ENCODE measurements around the gene KRT81.

DNA sequence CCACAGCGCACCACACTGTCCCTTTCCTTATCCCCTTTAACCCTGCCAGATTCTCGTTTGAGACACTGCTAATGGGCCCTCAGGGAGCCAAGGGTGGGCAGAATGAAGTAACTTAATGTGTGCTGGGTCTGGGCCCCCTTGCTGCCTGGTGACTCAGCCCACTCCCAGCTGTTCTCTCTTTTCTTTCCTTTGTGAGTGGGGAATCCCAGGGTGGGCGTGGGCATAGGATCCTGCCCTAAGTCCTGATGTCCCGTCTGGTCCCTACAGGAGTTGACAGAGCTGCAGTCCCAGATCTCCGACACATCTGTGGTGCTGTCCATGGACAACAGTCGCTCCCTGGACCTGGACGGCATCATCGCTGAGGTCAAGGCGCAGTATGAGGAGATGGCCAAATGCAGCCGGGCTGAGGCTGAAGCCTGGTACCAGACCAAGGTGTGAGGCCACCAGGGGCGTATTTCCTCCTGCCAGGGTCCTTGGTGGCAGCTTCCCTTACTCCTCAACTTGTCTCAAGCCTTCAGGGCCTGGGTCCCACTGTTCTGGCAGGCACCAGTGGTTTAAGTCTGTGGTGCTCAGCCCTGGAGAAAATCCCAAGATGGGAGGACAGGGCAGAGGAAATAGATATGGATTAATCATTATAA, 50.0 kb downstream of the KRT81 start:
- TF ChIP-seq, protein P1, sequence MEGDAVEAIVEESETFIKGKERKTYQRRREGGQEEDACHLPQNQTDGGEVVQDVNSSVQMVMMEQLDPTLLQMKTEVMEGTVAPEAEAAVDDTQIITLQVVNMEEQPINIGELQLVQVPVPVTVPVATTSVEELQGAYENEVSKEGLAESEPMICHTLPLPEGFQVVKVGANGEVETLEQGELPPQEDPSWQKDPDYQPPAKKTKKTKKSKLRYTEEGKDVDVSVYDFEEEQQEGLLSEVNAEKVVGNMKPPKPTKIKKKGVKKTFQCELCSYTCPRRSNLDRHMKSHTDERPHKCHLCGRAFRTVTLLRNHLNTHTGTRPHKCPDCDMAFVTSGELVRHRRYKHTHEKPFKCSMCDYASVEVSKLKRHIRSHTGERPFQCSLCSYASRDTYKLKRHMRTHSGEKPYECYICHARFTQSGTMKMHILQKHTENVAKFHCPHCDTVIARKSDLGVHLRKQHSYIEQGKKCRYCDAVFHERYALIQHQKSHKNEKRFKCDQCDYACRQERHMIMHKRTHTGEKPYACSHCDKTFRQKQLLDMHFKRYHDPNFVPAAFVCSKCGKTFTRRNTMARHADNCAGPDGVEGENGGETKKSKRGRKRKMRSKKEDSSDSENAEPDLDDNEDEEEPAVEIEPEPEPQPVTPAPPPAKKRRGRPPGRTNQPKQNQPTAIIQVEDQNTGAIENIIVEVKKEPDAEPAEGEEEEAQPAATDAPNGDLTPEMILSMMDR (IDR thresholded peaks at IDR 0.05 in 4 of 5, conservative IDR thresholded peaks at IDR 0.05 in 1 of 5): no peak
- TF ChIP-seq POLR2A (IDR thresholded peaks at IDR 0.05): no peak
